NCI-H2081 treated with DMSO at 0.1 percent for 48 hours (cell line): ENCODE results near the gene FIBP.
"Not testable (repeated sequence)": the region's sequence is repeated elsewhere in the genome, so short reads cannot be mapped to it uniquely, and the experiment has no call there.

Source experiments
- DNase-seq: peaks from one replicate; lab custom pipeline; 2025; lab: John Stamatoyannopoulos, UW

Gene FIBP

GRCh38 chr11:65915101-65915820 is 27.0 kb upstream of the FIBP start:
- no peak for DNase-seq

GRCh38 chr11:65912845-65913244 is 24.6 kb upstream of the FIBP start:
- DNase-seq: no peak

GRCh38 chr11:65911682-65912568 is 23.7 kb upstream of the FIBP start:
- no peak for DNase-seq

- DNase-seq: no peak
Observed at GRCh38 chr11:65907878-65908277, 19.6 kb upstream of the FIBP start.

GRCh38 chr11:65906602-65907001 is 18.3 kb upstream of the FIBP start:
- no peak for DNase-seq

- DNase-seq: no peak
Observed at GRCh38 chr11:65903715-65904114, 15.4 kb upstream of the FIBP start.

GRCh38 chr11:65903068-65903481 is 14.8 kb upstream of the FIBP start:
- no peak for DNase-seq

- DNase-seq: no peak
Observed at GRCh38 chr11:65900899-65901180, 12.6 kb upstream of the FIBP start.

GRCh38 chr11:65900125-65900898 is 12.0 kb upstream of the FIBP start, which contains the start of gene FOSL1:
FOSL1 (minus strand) TSS chr11:65900388; CDS start chr11:65900339, 49 bp downstream.
- DNase-seq: no peak

GRCh38 chr11:65899356-65900124 is 11.3 kb upstream of the FIBP start:
- DNase-seq: no peak

- no peak for DNase-seq
Observed at GRCh38 chr11:65898656-65899355, 10.5 kb upstream of the FIBP start.

- DNase-seq: no peak
Observed at GRCh38 chr11:65897020-65897471, 8.8 kb upstream of the FIBP start.

GRCh38 chr11:65896034-65896999 is 8.0 kb upstream of the FIBP start:
- DNase-seq: no peak

GRCh38 chr11:65895482-65895981 is 7.3 kb upstream of the FIBP start:
- no peak for DNase-seq

- DNase-seq: no peak
Observed at GRCh38 chr11:65894034-65894591, 5.8 kb upstream of the FIBP start.

- no peak for DNase-seq
Observed at GRCh38 chr11:65892661-65893317, 4.5 kb upstream of the FIBP start.

- not testable (repeated sequence) for DNase-seq
Observed at GRCh38 chr11:65892137-65892540, 3.9 kb upstream of the FIBP start.

GRCh38 chr11:65891219-65892136 is 3.2 kb upstream of the FIBP start:
- DNase-seq: no peak
